ENCODE results near the gene KAZN.
"Not testable (repeated sequence)": the region's sequence is repeated elsewhere in the genome, so short reads cannot be mapped to it uniquely, and the experiment has no call there.

KAZN gene

GRCh38 chr1:14948112-14948652, 349.7 kb downstream of the KAZN start:
- no peak for DNase-seq

GRCh38 chr1:14949270-14949835, 350.9 kb downstream of the KAZN start:
- DNase-seq, result no peak

GRCh38 chr1:14949836-14950713, 351.6 kb downstream of the KAZN start:
- DNase-seq, result no peak

GRCh38 chr1:14951766-14952165, 353.3 kb downstream of the KAZN start:
- no peak for DNase-seq

GRCh38 chr1:14952626-14953314, 354.3 kb downstream of the KAZN start:
- no peak for DNase-seq

- DNase-seq, result no peak
Observed at GRCh38 chr1:14954210-14954609, 355.7 kb downstream of the KAZN start.

- DNase-seq, result no peak
Observed at GRCh38 chr1:14954930-14955329, 356.4 kb downstream of the KAZN start.

GRCh38 chr1:14955402-14955801, 356.9 kb downstream of the KAZN start:
- no peak for DNase-seq

- no peak for DNase-seq
Observed at GRCh38 chr1:14955976-14956375, 357.5 kb downstream of the KAZN start.

GRCh38 chr1:14956579-14957195, 358.2 kb downstream of the KAZN start:
- no peak for DNase-seq

GRCh38 chr1:14957375-14958098, 359.1 kb downstream of the KAZN start:
- no peak for DNase-seq

GRCh38 chr1:14958249-14959058, 360.0 kb downstream of the KAZN start:
- DNase-seq, result no peak

GRCh38 chr1:14959059-14959694, 360.7 kb downstream of the KAZN start:
- no peak for DNase-seq

GRCh38 chr1:14961661-14962267, 363.3 kb downstream of the KAZN start:
- no peak for DNase-seq

GRCh38 chr1:14962407-14962806, 363.9 kb downstream of the KAZN start:
- DNase-seq, result no peak

GRCh38 chr1:14963791-14964710, 365.6 kb downstream of the KAZN start:
- DNase-seq, result not testable (repeated sequence)

GRCh38 chr1:14964711-14965055, 366.2 kb downstream of the KAZN start:
- no peak for DNase-seq

- DNase-seq, result no peak
Observed at GRCh38 chr1:14968251-14968851, 369.9 kb downstream of the KAZN start.

GRCh38 chr1:14969006-14969405, 370.5 kb downstream of the KAZN start:
- no peak for DNase-seq
